GM18499 (cell line): ENCODE measurements around the gene ZNF865.
A peak's percentile ranks its signal among the peaks of the same experiment; 100 is the strongest.

Source experiments
- ATAC-seq: cut with Tn5 transposase; IDR thresholded peaks from one replicate; pipeline ENCODE4 v1.9.1; 2021; ENCODE audit warnings: moderate number of reproducible peaks; ENCODE audit not compliant: insufficient read depth, unreplicated experiment

The ZNF865 gene

GRCh38 chr19:55643003-55643886, 37.8 kb downstream of the ZNF865 start, which contains the start of gene ZNF581:
TSS of gene ZNF581 (plus strand) at chr19:55643649. CDS start at chr19:55644572, 923 bp downstream.
- no peak for ATAC-seq

- ATAC-seq: no peak
Observed at GRCh38 chr19:55643887-55644176, 38.4 kb downstream of the ZNF865 start.

- no peak for ATAC-seq
Observed at GRCh38 chr19:55644191-55644833, 38.9 kb downstream of the ZNF865 start.

GRCh38 chr19:55644842-55645511, 39.5 kb downstream of the ZNF865 start:
- no peak for ATAC-seq

GRCh38 chr19:55645512-55645881, 40.0 kb downstream of the ZNF865 start:
- ATAC-seq: no peak

- ATAC-seq: no peak
Observed at GRCh38 chr19:55646889-55647731, 41.7 kb downstream of the ZNF865 start.

GRCh38 chr19:55647732-55648584, 42.5 kb downstream of the ZNF865 start, which contains the start of gene CCDC106:
TSS of gene CCDC106 (plus strand) at chr19:55648212. CDS start at chr19:55649047, 835 bp downstream.
- no peak for ATAC-seq

- no peak for ATAC-seq
Observed at GRCh38 chr19:55648585-55649267, 43.3 kb downstream of the ZNF865 start.

GRCh38 chr19:55649268-55650125, 44.0 kb downstream of the ZNF865 start:
- no peak for ATAC-seq

- no peak for ATAC-seq
Observed at GRCh38 chr19:55650126-55650557, 44.7 kb downstream of the ZNF865 start.

- no peak for ATAC-seq
Observed at GRCh38 chr19:55650602-55651230, 45.3 kb downstream of the ZNF865 start.

GRCh38 chr19:55651236-55651635, 45.8 kb downstream of the ZNF865 start:
- ATAC-seq: no peak

GRCh38 chr19:55652311-55653128, 47.1 kb downstream of the ZNF865 start:
- ATAC-seq: no peak

GRCh38 chr19:55653651-55654322, 48.3 kb downstream of the ZNF865 start:
- peak; percentile 24 for ATAC-seq

GRCh38 chr19:55654323-55654867, 48.9 kb downstream of the ZNF865 start:
- ATAC-seq: peak; percentile 35
